PFSK-1 (cell line): ENCODE results near the gene SLC22A6.
A peak's percentile ranks its signal among the peaks of the same experiment; 100 is the strongest.

Experiments
- FOXP2 ChIP-seq: optimal IDR thresholded peaks from 2 replicates; pipeline ENCODE3; 2011; ENCODE audit warnings: borderline replicate concordance, control low read depth, inconsistent platforms; ENCODE audit not compliant: insufficient read depth; ENCODE audit errors: extremely low read length, extremely low read depth
- POLR2AphosphoS5 ChIP-seq: IDR thresholded peaks from 2 replicates; pipeline ENCODE4 v1.6.1; 2012; ENCODE audit warnings: low read depth, mild to moderate bottlenecking, control low read depth, low read length, moderate library complexity
- SIN3A ChIP-seq: IDR thresholded peaks from 2 replicates; pipeline ENCODE4 v1.6.1; 2012; ENCODE audit warnings: mild to moderate bottlenecking, low read length, moderate library complexity, borderline replicate concordance; ENCODE audit not compliant: insufficient read depth
- TAF1 ChIP-seq: IDR thresholded peaks from 2 replicates; pipeline ENCODE4 v1.6.1; 2012; ENCODE audit warnings: low read length, control low read depth, borderline replicate concordance; ENCODE audit not compliant: insufficient read depth
- TF ChIP-seq, protein P1 (sequence below), 2 experiments: IDR thresholded peaks; 2 replicates each; pipeline versions ENCODE4 v1.6.1 to v1.8.0; 2011 to 2012; ENCODE audit warnings: low read depth in 2 of 2, low read length in 2 of 2, control low read depth in 1 of 2, inconsistent platforms in 1 of 2, mild to moderate bottlenecking in 1 of 2, moderate library complexity in 1 of 2; ENCODE audit not compliant: insufficient read depth in 1 of 2

SLC22A6 gene

DNA sequence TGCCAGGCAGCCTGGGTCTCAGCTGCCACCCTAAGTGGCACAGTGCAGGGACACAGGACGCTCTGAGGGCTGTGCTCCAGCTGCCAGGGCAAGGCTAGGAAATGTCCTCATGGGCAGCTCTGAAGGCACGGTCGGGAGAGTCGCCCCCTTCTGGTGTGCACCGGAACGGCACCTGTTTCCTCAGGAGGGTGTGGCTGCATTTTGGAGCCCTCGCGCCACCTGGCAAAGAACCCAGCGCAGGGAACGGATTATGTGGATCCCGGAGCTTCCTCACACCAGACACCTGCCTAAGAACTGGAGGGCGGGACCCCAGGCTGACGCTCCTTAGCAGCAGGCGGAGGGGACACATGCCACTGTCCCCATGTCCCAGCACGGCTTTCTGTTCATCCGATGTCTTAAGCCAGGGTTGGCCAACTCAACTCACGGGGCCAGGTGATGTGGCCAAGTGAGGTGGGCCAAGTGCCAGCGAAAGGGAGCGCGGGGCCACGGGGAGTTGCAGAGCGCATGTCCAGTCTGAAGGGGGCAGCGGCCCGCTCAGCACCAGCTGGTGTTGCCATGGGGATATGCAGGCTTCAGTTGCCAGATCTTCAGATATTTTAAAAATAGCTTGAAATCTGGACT lies 36.0 kb upstream of the SLC22A6 start:
- peak; percentile 37 for TF ChIP-seq FOXP2
- TF ChIP-seq, protein P1, sequence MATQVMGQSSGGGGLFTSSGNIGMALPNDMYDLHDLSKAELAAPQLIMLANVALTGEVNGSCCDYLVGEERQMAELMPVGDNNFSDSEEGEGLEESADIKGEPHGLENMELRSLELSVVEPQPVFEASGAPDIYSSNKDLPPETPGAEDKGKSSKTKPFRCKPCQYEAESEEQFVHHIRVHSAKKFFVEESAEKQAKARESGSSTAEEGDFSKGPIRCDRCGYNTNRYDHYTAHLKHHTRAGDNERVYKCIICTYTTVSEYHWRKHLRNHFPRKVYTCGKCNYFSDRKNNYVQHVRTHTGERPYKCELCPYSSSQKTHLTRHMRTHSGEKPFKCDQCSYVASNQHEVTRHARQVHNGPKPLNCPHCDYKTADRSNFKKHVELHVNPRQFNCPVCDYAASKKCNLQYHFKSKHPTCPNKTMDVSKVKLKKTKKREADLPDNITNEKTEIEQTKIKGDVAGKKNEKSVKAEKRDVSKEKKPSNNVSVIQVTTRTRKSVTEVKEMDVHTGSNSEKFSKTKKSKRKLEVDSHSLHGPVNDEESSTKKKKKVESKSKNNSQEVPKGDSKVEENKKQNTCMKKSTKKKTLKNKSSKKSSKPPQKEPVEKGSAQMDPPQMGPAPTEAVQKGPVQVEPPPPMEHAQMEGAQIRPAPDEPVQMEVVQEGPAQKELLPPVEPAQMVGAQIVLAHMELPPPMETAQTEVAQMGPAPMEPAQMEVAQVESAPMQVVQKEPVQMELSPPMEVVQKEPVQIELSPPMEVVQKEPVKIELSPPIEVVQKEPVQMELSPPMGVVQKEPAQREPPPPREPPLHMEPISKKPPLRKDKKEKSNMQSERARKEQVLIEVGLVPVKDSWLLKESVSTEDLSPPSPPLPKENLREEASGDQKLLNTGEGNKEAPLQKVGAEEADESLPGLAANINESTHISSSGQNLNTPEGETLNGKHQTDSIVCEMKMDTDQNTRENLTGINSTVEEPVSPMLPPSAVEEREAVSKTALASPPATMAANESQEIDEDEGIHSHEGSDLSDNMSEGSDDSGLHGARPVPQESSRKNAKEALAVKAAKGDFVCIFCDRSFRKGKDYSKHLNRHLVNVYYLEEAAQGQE (IDR thresholded peaks at IDR 0.05; ENCODE audit: insufficient read depth in 1 of 2, low read depth in 2 of 2, low read length in 2 of 2), result no peak

DNA sequence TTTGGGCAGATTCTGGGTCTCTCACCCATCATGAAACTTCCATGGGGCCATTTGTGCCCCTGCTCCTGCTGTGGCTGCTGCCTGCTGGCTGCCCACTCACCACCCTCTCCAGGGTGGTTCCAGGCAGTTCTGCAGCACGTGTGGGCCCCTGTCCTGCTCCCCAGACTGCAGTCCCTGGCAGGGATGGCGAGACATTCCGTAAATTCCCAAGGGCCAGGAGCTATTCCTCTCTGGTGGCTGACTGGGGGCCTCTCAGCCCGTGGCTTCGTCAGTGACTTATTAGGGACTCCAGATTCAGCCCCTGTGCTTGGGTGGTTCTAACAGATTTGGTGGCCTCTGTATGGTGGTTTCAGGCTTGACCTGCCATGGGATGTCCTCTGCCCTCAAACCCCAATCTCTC lies 34.7 kb upstream of the SLC22A6 start:
- TF ChIP-seq, protein P1 (IDR thresholded peaks at IDR 0.05; ENCODE audit: insufficient read depth in 1 of 2, low read depth in 2 of 2, low read length in 2 of 2), result no peak
- no peak for TF ChIP-seq TAF1
- TF ChIP-seq SIN3A, result no peak
- no peak for TF ChIP-seq POLR2AphosphoS5
- TF ChIP-seq FOXP2, result no peak

DNA sequence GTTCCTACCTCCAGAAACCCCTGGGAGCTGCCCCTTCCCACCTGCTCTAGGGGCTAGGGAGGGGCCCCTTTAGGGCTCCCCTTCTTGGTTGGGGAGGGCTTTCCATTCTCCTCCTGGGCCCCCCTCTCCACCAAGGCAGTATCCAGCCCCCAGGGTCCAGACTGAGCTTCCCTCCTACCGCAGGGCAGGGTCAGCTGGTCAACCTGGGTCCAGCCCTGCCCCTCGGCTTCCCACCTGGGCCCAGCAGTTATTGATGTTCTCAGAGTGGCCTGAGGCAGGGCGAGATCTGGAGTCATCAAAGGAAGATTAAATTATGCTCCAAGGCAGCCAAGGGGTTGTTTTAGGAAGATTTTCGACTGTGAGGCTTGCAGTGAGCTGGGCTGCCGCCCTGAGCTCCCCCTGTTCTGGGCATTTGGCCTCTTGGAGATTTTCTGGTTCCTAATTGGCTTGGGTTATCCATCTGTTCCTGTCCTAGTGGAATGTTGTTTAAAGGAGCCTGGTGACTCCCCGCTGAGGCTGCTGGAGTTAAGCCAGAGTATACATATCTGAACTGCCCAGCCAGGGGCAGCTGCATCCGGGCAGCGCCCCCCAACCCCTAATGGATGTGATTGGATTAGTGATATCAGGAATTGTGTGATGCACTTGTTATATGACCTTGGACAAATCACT lies 32.7 kb upstream of the SLC22A6 start:
- TF ChIP-seq FOXP2, result no peak
- TF ChIP-seq SIN3A, result no peak
- TF ChIP-seq POLR2AphosphoS5, result no peak
- TF ChIP-seq, protein P1 (IDR thresholded peaks at IDR 0.05; ENCODE audit: insufficient read depth in 1 of 2, low read depth in 2 of 2, low read length in 2 of 2), result no peak
- no peak for TF ChIP-seq TAF1

DNA sequence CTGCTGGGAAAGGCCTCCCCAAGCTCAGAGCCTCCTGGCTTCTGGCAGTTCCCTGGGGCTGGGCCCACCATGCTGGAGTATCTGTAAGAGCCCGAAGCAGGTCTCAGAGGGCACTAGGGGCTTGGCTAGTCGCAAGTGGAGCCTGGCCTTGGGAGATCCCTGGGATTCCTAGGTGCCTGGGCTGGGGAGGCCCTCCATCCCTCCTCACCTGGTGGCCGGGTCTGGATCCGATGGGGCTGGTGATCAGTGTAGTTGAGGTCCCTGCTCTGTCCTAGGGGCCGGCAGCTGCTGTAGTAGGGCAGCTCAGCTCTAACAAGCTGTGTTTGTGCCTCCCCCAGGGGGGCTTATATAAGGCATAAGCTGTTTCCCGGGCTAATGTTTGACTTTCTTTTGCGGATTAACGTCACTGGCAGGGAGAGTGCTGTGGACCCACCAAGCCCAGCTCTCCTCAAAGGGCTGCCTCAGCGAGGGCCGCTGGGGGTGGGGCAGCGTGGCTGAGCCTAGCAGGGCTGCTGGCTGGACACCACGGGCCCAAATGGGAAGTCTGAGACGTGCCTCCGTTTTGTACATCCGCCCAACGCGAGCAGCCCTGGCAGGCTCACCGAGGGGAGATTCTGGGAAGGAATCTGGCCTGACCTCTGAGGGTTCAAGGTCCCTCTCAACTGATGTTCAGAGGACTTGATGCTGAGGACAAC lies 30.9 kb upstream of the SLC22A6 start, which contains the start of gene SLC22A8:
SLC22A8 (minus strand) TSS at position 321 of the 695 bp plus-strand sequence. CDS start 883 bp downstream, outside the sequence.
- TF ChIP-seq SIN3A, result no peak
- TF ChIP-seq TAF1, result no peak
- TF ChIP-seq POLR2AphosphoS5, result no peak
- TF ChIP-seq, protein P1 (IDR thresholded peaks at IDR 0.05; ENCODE audit: insufficient read depth in 1 of 2, low read depth in 2 of 2, low read length in 2 of 2), result no peak
- TF ChIP-seq FOXP2, result no peak
